HEK293 (cell line): ENCODE results near the gene LCN9.

ENCODE experiments used
- CTCF ChIA-PET: fragments of 350-600 bp; formaldehyde crosslinking; extraction: SDS; loops from one replicate; lab custom pipeline; 2021; ENCODE audit warnings: antibody characterized with exemption; lab: Yijun Ruan, JAX
- POLR2A ChIA-PET: fragments of 300-600 bp; formaldehyde crosslinking; extraction: SDS; loops from one replicate; lab custom pipeline; 2020; ENCODE audit warnings: antibody characterized with exemption, inconsistent platforms; lab: Yijun Ruan, JAX
- H3K27ac ChIP-seq: fragments of 200-500 bp; sonication (Bioruptor generic); 2 replicates; pipeline ENCODE4 v1.5.1; 2014; ENCODE audit warnings: low read depth, low read length, control low read depth, inconsistent platforms; ENCODE audit errors: extremely low read depth
- H3K36me3 ChIP-seq, 2 experiments: fragments of 200-500 bp in 1 of 2; sonication (Bioruptor generic) in 1 of 2; 1 replicate in 1 of 2; 2 replicates in 1 of 2; pipeline ENCODE4 v1.5.1; 2014 to 2017; ENCODE audit warnings: inconsistent platforms in 2 of 2, low read length in 2 of 2; ENCODE audit not compliant: control insufficient read depth in 2 of 2, insufficient read depth in 1 of 2
- H3K4me1 ChIP-seq: fragments of 200-500 bp; sonication (Bioruptor generic); 2 replicates; pipeline ENCODE4 v1.5.1; 2014; ENCODE audit warnings: mild to moderate bottlenecking, low read length, inconsistent platforms; ENCODE audit not compliant: control insufficient read depth, insufficient read depth
- H3K4me3 ChIP-seq: 2 replicates; pipeline ENCODE4 v1.5.1; 2011; ENCODE audit warnings: low read depth, mild to moderate bottlenecking, control low read depth, low read length, moderate library complexity
- H3K9me3 ChIP-seq: fragments of 200-500 bp; sonication (Bioruptor generic); 2 replicates; pipeline ENCODE4 v1.5.1; 2014; ENCODE audit warnings: low read depth, low read length, inconsistent platforms; ENCODE audit not compliant: control insufficient read depth, insufficient read depth
- GLIS2 ChIP-seq: fragments of 450-650 bp; formaldehyde crosslinking; IDR thresholded peaks from 2 replicates; pipeline ENCODE4 v1.5.1; 2016; ENCODE audit warnings: missing biosample characterization, missing genetic modification characterization
- KLF9 ChIP-seq: fragments of 450-650 bp; formaldehyde crosslinking; IDR thresholded peaks from 2 replicates; pipeline ENCODE4 v1.5.1; 2016; ENCODE audit warnings: missing biosample characterization, missing genetic modification characterization, low read depth
- OSR2 ChIP-seq: fragments of 450-650 bp; formaldehyde crosslinking; IDR thresholded peaks from 2 replicates; pipeline ENCODE4 v1.5.1; 2016; ENCODE audit warnings: missing biosample characterization, missing genetic modification characterization
- SCRT2 ChIP-seq: fragments of 450-650 bp; formaldehyde crosslinking; IDR thresholded peaks from 2 replicates; pipeline ENCODE4 v1.5.1; 2016; ENCODE audit warnings: missing biosample characterization, missing genetic modification characterization
- SP7 ChIP-seq: fragments of 450-650 bp; formaldehyde crosslinking; IDR thresholded peaks from 2 replicates; pipeline ENCODE4 v1.5.1; 2016; ENCODE audit warnings: missing biosample characterization, missing genetic modification characterization
- ZFHX2 ChIP-seq: fragments of 450-650 bp; formaldehyde crosslinking; conservative IDR thresholded peaks from 2 replicates; pipeline ENCODE4 v1.5.1; 2016; ENCODE audit warnings: missing biosample characterization, missing genetic modification characterization
- ZIC2 ChIP-seq: fragments of 450-650 bp; formaldehyde crosslinking; IDR thresholded peaks from 2 replicates; pipeline ENCODE4 v1.5.1; 2016; ENCODE audit warnings: missing biosample characterization, missing genetic modification characterization
- ZNF10 ChIP-seq: fragments of 450-650 bp; formaldehyde crosslinking; IDR thresholded peaks from 2 replicates; pipeline ENCODE4 v1.5.1; 2017; ENCODE audit warnings: missing biosample characterization, missing genetic modification characterization
- ZNF341 ChIP-seq: fragments of 450-650 bp; formaldehyde crosslinking; IDR thresholded peaks from 2 replicates; pipeline ENCODE4; 2016; ENCODE audit warnings: low read depth, missing biosample characterization, missing genetic modification characterization
- ZNF416 ChIP-seq: fragments of 450-650 bp; formaldehyde crosslinking; IDR thresholded peaks from 2 replicates; pipeline ENCODE4 v1.5.1; 2016; ENCODE audit warnings: missing biosample characterization, missing genetic modification characterization
- ZNF530 ChIP-seq: fragments of 450-650 bp; formaldehyde crosslinking; IDR thresholded peaks from 2 replicates; pipeline ENCODE4 v1.5.1; 2016; ENCODE audit warnings: low read depth, missing biosample characterization, missing genetic modification characterization
- ZNF596 ChIP-seq: fragments of 450-650 bp; IDR thresholded peaks from 2 replicates; pipeline ENCODE4 v1.5.0; 2018; ENCODE audit warnings: missing biosample characterization, mild to moderate bottlenecking, missing genetic modification characterization, moderate library complexity
- TF ChIP-seq, protein P1 (sequence below): fragments of 450-650 bp; formaldehyde crosslinking; conservative IDR thresholded peaks from 2 replicates; pipeline ENCODE4 v1.5.1; 2016; ENCODE audit warnings: low read depth, missing biosample characterization, missing genetic modification characterization
- TF ChIP-seq, protein P2 (sequence below): fragments of 450-650 bp; formaldehyde crosslinking; IDR thresholded peaks from 2 replicates; pipeline ENCODE4 v1.5.1; 2016; ENCODE audit warnings: missing biosample characterization, missing genetic modification characterization
- TF ChIP-seq, protein P3 (sequence below): fragments of 450-650 bp; formaldehyde crosslinking; conservative IDR thresholded peaks from 2 replicates; pipeline ENCODE4 v1.5.1; 2016; ENCODE audit warnings: low read depth, missing biosample characterization, missing genetic modification characterization
- TF ChIP-seq, protein P4 (sequence below): fragments of 450-650 bp; formaldehyde crosslinking; IDR thresholded peaks from 2 replicates; pipeline ENCODE4 v1.5.1; 2016; ENCODE audit warnings: missing biosample characterization, missing genetic modification characterization
- TF ChIP-seq, protein P5 (sequence below): fragments of 450-650 bp; formaldehyde crosslinking; IDR thresholded peaks from 2 replicates; pipeline ENCODE4 v1.5.1; 2016; ENCODE audit warnings: missing biosample characterization, missing genetic modification characterization

The LCN9 gene

DNA sequence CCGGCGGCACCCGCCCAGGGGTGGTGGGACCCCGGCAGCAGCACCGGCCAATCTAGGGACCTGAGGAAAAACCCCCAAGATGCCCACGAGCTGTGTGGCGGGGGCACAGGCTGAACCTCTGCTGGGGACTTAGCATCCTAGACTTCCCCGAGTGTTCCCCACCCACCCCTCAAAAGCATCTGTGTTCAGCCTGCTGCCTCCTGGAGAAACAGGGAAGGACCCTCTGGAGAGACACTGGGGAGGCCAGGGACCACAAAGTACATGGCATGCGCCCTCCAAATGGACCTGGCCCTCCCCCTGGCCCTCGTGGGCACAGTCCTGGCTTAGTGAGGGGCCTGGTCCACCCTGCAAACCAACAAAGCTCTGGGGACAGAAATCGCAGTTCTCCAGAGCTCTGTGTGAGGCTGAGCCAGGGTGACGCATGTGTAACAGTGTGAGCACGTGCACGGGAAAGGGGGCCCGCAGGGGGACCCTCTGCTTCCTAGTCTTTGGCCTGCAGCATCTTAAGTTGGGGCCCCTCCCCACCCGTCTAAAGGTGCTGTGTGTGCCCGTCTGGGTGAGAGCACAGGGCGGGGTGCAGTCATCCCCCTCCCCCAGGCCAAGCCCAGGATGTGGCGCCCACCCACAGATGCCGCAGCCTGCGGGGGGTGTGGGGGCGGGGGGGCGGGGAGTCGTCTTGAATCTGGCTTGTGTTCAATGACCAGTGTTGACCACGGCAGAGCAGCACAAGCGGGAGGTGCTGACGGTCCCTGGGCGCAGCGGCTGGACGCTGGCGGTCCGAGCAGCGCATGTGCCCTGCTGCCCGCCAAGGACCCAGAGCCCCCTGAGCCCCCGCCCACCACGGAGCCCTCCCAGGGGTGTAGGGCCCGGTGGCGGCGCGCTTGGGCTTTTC lies 38.2 kb downstream of the LCN9 start:
- POLR2A ChIA-PET, result no interaction called here
- no peak for TF ChIP-seq ZNF416
- TF ChIP-seq ZIC2, result peak; percentile 43
- TF ChIP-seq GLIS2 (tag by site-specific recombination), result peak; percentile 49
- TF ChIP-seq SP7, result no peak
- no peak for TF ChIP-seq ZNF596 (tag by site-specific recombination)
- TF ChIP-seq ZFHX2 (tag by site-specific recombination), result 0 out of 2 replicates have a peak, but pooled peaks have one; percentile 15
- TF ChIP-seq, all 188 proteins: peak for 3
- CTCF ChIA-PET, result interaction anchor here (0.6 to 0.9 kb wide), 4 partner anchors 12 to 421 kb away, joined by 3 read pairs; no protein-coding TSS in a partner anchor
- Histone ChIP-seq H3K27ac (no peak overlapping the region), H3K4me3 (peak overlapping the region; percentile 9), H3K36me3 (no peaks in the 10 kb centered on the region), H3K9me3 (no peaks in the 10 kb centered on the region), H3K4me1 (no peaks in the 10 kb centered on the region)

DNA sequence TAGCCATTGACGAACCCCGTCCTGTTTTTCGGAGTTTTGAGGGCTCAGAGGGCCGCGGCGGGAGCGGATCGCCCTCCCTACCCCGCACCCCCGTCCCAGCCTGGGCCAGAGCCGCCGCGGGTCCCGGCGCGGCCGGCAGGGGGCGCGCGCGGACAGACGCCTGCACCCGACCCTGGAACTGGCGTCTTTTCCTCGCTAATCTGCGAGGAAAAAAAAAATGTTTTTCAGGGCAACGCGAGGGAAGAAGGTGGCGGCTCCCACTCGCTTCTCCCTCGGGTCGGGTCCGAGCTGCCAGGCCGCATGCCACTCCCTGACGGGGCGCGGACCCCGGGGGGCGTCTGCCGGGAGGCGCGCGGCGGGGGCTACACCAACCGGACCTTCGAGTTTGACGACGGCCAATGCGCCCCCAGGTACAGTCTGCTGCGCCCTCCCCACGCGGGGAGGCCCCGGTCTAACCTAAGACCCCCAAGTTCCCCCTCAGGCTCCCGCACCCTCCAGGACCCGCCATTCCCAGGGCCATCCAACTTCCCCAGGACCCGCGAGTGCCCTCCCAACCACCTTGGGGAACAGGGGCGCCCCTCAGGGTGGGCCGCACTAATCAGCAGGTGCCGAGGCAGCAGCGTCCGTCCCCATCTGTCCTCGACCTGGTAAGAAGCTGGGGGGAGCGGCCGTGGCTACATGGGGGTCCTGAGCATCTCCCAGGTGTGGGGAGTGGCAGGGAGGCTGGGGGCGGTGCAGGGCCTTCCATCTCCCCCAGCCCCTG lies 39.0 kb downstream of the LCN9 start, which contains the start of gene KCNT1:
TSS of gene KCNT1 (plus strand) at position 227 of the 763 bp plus-strand sequence. CDS start at position 301, 74 bp downstream.
- Histone ChIP-seq H3K4me1 (no peaks in the 10 kb centered on the region), H3K27ac (no peak within 1 kb of the TSS), H3K36me3 (no peaks in the 10 kb centered on the region), H3K9me3 (no peaks in the 10 kb centered on the region), H3K4me3 (peak within 1 kb of the TSS; percentile 17)
- ChIA-PET CTCF (interaction anchor here (0.6 to 1.5 kb wide), 13 partner anchors 9 to 581 kb away, joined by 3 to 8 read pairs (median 3); no protein-coding TSS in a partner anchor), POLR2A (no interaction called here)
- TF ChIP-seq ZNF530, result no peak
- no peak for TF ChIP-seq ZNF341 (tag by site-specific recombination)
- TF ChIP-seq OSR2 (tag by site-specific recombination), result no peak
- TF ChIP-seq, protein P1, sequence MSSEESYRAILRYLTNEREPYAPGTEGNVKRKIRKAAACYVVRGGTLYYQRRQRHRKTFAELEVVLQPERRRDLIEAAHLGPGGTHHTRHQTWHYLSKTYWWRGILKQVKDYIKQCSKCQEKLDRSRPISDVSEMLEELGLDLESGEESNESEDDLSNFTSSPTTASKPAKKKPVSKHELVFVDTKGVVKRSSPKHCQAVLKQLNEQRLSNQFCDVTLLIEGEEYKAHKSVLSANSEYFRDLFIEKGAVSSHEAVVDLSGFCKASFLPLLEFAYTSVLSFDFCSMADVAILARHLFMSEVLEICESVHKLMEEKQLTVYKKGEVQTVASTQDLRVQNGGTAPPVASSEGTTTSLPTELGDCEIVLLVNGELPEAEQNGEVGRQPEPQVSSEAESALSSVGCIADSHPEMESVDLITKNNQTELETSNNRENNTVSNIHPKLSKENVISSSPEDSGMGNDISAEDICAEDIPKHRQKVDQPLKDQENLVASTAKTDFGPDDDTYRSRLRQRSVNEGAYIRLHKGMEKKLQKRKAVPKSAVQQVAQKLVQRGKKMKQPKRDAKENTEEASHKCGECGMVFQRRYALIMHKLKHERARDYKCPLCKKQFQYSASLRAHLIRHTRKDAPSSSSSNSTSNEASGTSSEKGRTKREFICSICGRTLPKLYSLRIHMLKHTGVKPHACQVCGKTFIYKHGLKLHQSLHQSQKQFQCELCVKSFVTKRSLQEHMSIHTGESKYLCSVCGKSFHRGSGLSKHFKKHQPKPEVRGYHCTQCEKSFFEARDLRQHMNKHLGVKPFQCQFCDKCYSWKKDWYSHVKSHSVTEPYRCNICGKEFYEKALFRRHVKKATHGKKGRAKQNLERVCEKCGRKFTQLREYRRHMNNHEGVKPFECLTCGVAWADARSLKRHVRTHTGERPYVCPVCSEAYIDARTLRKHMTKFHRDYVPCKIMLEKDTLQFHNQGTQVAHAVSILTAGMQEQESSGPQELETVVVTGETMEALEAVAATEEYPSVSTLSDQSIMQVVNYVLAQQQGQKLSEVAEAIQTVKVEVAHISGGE (tag by site-specific recombination), result no peak
- TF ChIP-seq, protein P2, sequence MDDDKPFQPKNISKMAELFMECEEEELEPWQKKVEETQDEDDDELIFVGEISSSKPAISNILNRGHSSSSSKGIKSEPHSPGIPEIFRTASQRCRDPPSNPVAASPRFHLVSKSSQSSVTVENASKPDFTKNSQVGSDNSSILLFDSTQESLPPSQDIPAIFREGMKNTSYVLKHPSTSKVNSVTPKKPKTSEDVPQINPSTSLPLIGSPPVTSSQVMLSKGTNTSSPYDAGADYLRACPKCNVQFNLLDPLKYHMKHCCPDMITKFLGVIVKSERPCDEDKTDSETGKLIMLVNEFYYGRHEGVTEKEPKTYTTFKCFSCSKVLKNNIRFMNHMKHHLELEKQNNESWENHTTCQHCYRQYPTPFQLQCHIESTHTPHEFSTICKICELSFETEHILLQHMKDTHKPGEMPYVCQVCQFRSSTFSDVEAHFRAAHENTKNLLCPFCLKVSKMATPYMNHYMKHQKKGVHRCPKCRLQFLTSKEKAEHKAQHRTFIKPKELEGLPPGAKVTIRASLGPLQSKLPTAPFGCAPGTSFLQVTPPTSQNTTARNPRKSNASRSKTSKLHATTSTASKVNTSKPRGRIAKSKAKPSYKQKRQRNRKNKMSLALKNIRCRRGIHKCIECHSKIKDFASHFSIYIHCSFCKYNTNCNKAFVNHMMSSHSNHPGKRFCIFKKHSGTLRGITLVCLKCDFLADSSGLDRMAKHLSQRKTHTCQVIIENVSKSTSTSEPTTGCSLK, result no peak
- TF ChIP-seq SCRT2 (tag by site-specific recombination), result no peak
- TF ChIP-seq, protein P3, sequence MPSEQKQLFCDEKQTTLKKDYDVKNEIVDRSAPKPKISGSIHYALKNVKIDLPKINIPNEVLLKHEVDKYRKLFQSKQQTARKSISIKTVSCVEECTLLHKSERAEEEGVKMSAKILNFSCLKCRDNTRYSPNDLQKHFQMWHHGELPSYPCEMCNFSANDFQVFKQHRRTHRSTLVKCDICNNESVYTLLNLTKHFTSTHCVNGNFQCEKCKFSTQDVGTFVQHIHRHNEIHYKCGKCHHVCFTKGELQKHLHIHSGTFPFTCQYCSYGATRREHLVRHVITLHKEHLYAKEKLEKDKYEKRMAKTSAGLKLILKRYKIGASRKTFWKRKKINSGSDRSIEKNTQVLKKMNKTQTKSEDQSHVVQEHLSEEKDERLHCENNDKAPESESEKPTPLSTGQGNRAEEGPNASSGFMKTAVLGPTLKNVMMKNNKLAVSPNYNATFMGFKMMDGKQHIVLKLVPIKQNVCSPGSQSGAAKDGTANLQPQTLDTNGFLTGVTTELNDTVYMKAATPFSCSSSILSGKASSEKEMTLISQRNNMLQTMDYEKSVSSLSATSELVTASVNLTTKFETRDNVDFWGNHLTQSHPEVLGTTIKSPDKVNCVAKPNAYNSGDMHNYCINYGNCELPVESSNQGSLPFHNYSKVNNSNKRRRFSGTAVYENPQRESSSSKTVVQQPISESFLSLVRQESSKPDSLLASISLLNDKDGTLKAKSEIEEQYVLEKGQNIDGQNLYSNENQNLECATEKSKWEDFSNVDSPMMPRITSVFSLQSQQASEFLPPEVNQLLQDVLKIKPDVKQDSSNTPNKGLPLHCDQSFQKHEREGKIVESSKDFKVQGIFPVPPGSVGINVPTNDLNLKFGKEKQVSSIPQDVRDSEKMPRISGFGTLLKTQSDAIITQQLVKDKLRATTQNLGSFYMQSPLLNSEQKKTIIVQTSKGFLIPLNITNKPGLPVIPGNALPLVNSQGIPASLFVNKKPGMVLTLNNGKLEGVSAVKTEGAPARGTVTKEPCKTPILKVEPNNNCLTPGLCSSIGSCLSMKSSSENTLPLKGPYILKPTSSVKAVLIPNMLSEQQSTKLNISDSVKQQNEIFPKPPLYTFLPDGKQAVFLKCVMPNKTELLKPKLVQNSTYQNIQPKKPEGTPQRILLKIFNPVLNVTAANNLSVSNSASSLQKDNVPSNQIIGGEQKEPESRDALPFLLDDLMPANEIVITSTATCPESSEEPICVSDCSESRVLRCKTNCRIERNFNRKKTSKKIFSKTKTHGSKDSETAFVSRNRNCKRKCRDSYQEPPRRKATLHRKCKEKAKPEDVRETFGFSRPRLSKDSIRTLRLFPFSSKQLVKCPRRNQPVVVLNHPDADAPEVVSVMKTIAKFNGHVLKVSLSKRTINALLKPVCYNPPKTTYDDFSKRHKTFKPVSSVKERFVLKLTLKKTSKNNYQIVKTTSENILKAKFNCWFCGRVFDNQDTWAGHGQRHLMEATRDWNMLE (tag by site-specific recombination), result no peak
- no peak for TF ChIP-seq KLF9
- TF ChIP-seq, protein P4, sequence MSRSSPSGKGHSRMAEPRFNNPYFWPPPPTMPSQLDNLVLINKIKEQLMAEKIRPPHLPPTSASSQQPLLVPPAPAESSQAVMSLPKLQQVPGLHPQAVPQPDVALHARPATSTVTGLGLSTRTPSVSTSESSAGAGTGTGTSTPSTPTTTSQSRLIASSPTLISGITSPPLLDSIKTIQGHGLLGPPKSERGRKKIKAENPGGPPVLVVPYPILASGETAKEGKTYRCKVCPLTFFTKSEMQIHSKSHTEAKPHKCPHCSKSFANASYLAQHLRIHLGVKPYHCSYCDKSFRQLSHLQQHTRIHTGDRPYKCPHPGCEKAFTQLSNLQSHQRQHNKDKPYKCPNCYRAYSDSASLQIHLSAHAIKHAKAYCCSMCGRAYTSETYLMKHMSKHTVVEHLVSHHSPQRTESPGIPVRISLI (tag by site-specific recombination), result peak; percentile 65
- peak; percentile 71 for TF ChIP-seq ZNF10 (tag by site-specific recombination)
- TF ChIP-seq, protein P5, sequence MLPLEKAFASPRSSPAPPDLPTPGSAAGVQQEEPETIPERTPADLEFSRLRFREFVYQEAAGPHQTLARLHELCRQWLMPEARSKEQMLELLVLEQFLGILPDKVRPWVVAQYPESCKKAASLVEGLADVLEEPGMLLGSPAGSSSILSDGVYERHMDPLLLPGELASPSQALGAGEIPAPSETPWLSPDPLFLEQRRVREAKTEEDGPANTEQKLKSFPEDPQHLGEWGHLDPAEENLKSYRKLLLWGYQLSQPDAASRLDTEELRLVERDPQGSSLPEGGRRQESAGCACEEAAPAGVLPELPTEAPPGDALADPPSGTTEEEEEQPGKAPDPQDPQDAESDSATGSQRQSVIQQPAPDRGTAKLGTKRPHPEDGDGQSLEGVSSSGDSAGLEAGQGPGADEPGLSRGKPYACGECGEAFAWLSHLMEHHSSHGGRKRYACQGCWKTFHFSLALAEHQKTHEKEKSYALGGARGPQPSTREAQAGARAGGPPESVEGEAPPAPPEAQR (tag by site-specific recombination), result no peak
